HEK293T (cell line): ENCODE data around the gene ARL5C.

ENCODE experiments used
- BHLHE40 ChIP-seq: fragments of 450-650 bp; IDR thresholded peaks from 2 replicates; pipeline ENCODE4 v1.6.1; 2016; ENCODE audit warnings: mild to moderate bottlenecking, moderate library complexity, borderline replicate concordance
- ELF4 ChIP-seq: fragments of 450-650 bp; IDR thresholded peaks from 2 replicates; pipeline ENCODE4 v1.6.1; 2017; ENCODE audit warnings: antibody characterized with exemption
- FOXA1 ChIP-seq: fragments of 450-650 bp; IDR thresholded peaks from 2 replicates; pipeline ENCODE4 v1.6.1; 2016; ENCODE audit warnings: mild to moderate bottlenecking
- FOXK2 ChIP-seq: fragments of 450-650 bp; IDR thresholded peaks from 2 replicates; pipeline ENCODE4 v1.6.1; 2016; ENCODE audit warnings: mild to moderate bottlenecking
- FOXM1 ChIP-seq: fragments of 450-650 bp; IDR thresholded peaks from 2 replicates; pipeline ENCODE4 v1.6.1; 2017; ENCODE audit warnings: mild to moderate bottlenecking, borderline replicate concordance
- HDGF ChIP-seq: fragments of 450-650 bp; IDR thresholded peaks from 2 replicates; pipeline ENCODE4 v1.6.1; 2017; ENCODE audit warnings: antibody characterized with exemption, borderline replicate concordance
- L3MBTL2 ChIP-seq: fragments of 450-650 bp; conservative IDR thresholded peaks from 2 replicates; pipeline ENCODE4 v1.6.1; 2016; ENCODE audit warnings: mild to moderate bottlenecking
- LEF1 ChIP-seq: fragments of 450-650 bp; IDR thresholded peaks from 2 replicates; pipeline ENCODE4 v1.6.1; 2017; ENCODE audit warnings: mild to moderate bottlenecking, borderline replicate concordance
- SP1 ChIP-seq: fragments of 450-650 bp; IDR thresholded peaks from 2 replicates; pipeline ENCODE4 v1.6.1; 2017
- SUZ12 ChIP-seq: fragments of 450-650 bp; IDR thresholded peaks from 2 replicates; pipeline ENCODE4 v1.6.1; 2016; ENCODE audit warnings: mild to moderate bottlenecking
- TARDBP ChIP-seq: fragments of 450-650 bp; IDR thresholded peaks from 2 replicates; pipeline ENCODE4 v1.6.1; 2016
- ZNF384 ChIP-seq: fragments of 450-650 bp; IDR thresholded peaks from 2 replicates; pipeline ENCODE4 v1.6.1; 2016
- TF ChIP-seq, protein P1 (sequence below): fragments of 450-650 bp; IDR thresholded peaks from 2 replicates; pipeline ENCODE4 v1.6.1; 2016

DNA sequence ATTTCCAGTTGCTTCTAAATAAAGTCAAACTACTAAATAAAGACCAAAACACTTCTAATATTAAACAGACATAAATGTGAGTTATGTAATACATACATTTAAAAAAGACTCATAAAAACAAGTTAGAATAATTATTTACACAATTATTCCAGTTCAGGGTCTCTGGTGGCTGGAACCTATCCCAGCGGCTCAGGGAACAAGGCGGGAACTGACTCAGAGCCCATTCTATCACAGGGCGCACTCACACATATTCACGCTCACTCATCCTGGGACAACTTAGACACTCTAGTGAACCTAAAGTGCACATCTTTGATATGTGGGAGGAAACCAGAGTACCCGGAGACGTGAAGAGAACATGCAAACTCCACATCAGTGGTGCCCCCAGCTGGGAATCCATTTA, 39.5 kb downstream of the ARL5C start:
- TF ChIP-seq ELF4 (no peak), L3MBTL2 (no peak), SP1 (no peak), FOXA1 (no peak), ZNF384 (no peak), SUZ12 (no peak), HDGF (no peak), TARDBP (no peak), FOXM1 (no peak), FOXK2 (no peak), BHLHE40 (no peak), LEF1 (no peak)
- TF ChIP-seq, protein P1, sequence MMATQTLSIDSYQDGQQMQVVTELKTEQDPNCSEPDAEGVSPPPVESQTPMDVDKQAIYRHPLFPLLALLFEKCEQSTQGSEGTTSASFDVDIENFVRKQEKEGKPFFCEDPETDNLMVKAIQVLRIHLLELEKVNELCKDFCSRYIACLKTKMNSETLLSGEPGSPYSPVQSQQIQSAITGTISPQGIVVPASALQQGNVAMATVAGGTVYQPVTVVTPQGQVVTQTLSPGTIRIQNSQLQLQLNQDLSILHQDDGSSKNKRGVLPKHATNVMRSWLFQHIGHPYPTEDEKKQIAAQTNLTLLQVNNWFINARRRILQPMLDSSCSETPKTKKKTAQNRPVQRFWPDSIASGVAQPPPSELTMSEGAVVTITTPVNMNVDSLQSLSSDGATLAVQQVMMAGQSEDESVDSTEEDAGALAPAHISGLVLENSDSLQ = no peak
